Measurements from ENCODE around the gene ANGPTL2. TPM values are rescaled to one million over a fixed set of nuclear protein-coding genes. Genes with fewer than 3 reads are reported as not detected.
A peak's percentile ranks its signal among the peaks of the same experiment; 100 is the strongest.

Gene ANGPTL2
- total RNA-seq, 4 donors from 2014 or later: 10.2 to 65.3 (median 32.0) TPM

- Histone ChIP-seq H3K27me3 (no peaks in the 10 kb centered on the region), H3K4me3 (no peak overlapping the region), H3K36me3 (no peaks in the 10 kb centered on the region), H3K4me1 (peaks cover 7 to 22% of the 10 kb centered on the region in 2 donors), H3K27ac (peak overlapping the region in 1 of 2 donors; percentile 10), H3K9me3 (no peaks in the 10 kb centered on the region)
- intact Hi-C loops (cut with DNase I; ENCODE audit: low total_unique reads): no loop called here
- DNase-seq: peak in 1 of 2 donors; percentile 23
- TF ChIP-seq POLR2A (IDR thresholded peaks at IDR 0.05) (no peak), CTCF (IDR thresholded peaks at IDR 0.05) (no peak)
Observed at GRCh38 chr9:127136081-127136879, 13.8 kb upstream of the ANGPTL2 start.

GRCh38 chr9:127135056-127135745, 12.8 kb upstream of the ANGPTL2 start:
- Histone ChIP-seq H3K4me1 (peaks cover 7 to 22% of the 10 kb centered on the region in 2 donors), H3K36me3 (no peaks in the 10 kb centered on the region), H3K4me3 (no peak overlapping the region), H3K27ac (peak overlapping the region; percentile 84 to 97), H3K27me3 (no peaks in the 10 kb centered on the region), H3K9me3 (no peaks in the 10 kb centered on the region)
- TF ChIP-seq POLR2A (IDR thresholded peaks at IDR 0.05): no peak
- TF ChIP-seq CTCF (IDR thresholded peaks at IDR 0.05): no peak
- peak in 1 of 2 donors; percentile 15 for DNase-seq
- intact Hi-C loops (cut with DNase I; ENCODE audit: low total_unique reads): no loop called here

- H3K9me3 ChIP-seq: no peaks in the 10 kb centered on the region
- H3K4me3 ChIP-seq: no peak overlapping the region
- H3K36me3 ChIP-seq: no peaks in the 10 kb centered on the region
- H3K4me1 ChIP-seq: peaks cover 7 to 22% of the 10 kb centered on the region in 2 donors
- no peak for TF ChIP-seq CTCF (IDR thresholded peaks at IDR 0.05)
- no peak for TF ChIP-seq POLR2A (IDR thresholded peaks at IDR 0.05)
- intact Hi-C loops (cut with DNase I; ENCODE audit: low total_unique reads): no loop called here
- H3K27ac ChIP-seq: peak overlapping the region; percentile 84 to 97
- peak; percentile 78 to 88 for DNase-seq
- no peaks in the 10 kb centered on the region for H3K27me3 ChIP-seq
Observed at GRCh38 chr9:127133739-127134167, 11.3 kb upstream of the ANGPTL2 start.

- H3K4me1 ChIP-seq: peaks cover 7 to 22% of the 10 kb centered on the region in 2 donors
- peak overlapping the region; percentile 84 to 97 for H3K27ac ChIP-seq
- TF ChIP-seq CTCF (IDR thresholded peaks at IDR 0.05): no peak
- no peak for TF ChIP-seq POLR2A (IDR thresholded peaks at IDR 0.05)
- no peaks in the 10 kb centered on the region for H3K27me3 ChIP-seq
- intact Hi-C loops (cut with DNase I; ENCODE audit: low total_unique reads): no loop called here
- DNase-seq: peak in 1 of 2 donors; percentile 30
- no peak overlapping the region for H3K4me3 ChIP-seq
- H3K36me3 ChIP-seq: no peaks in the 10 kb centered on the region
- no peaks in the 10 kb centered on the region for H3K9me3 ChIP-seq
Observed at GRCh38 chr9:127132921-127133647, 10.6 kb upstream of the ANGPTL2 start.

All from uterus (tissue), 4 donors.